Epithelial cell of proximal tubule (primary cell): ENCODE measurements around the gene SLC24A3. TPM values are rescaled to one million over a fixed set of nuclear protein-coding genes. Genes with fewer than 3 reads are reported as not detected.

ENCODE experiments used
- DNase-seq: peaks from one replicate; pipeline ENCODE4 v3.0.0-alpha.2; 2011; ENCODE audit warnings: low read depth
- H3K4me3 ChIP-seq: 2 replicates; pipeline ENCODE4 v1.5.1; 2011; ENCODE audit warnings: low read depth, mild to moderate bottlenecking, low read length
- CTCF ChIP-seq: conservative IDR thresholded peaks from 2 replicates; pipeline ENCODE4 v1.5.1; 2012; ENCODE audit warnings: low read depth, mild to moderate bottlenecking, low read length
- total RNA-seq: library from RNA; depleted of rRNA; stranded (reverse); fragments of >200 nt; gene quantifications from 2 replicates; pipeline ENCODE4 v1.2.3, GENCODE V29; 2015

Gene SLC24A3
- total RNA-seq, 1 donor from 2014 or later = not detected

DNA sequence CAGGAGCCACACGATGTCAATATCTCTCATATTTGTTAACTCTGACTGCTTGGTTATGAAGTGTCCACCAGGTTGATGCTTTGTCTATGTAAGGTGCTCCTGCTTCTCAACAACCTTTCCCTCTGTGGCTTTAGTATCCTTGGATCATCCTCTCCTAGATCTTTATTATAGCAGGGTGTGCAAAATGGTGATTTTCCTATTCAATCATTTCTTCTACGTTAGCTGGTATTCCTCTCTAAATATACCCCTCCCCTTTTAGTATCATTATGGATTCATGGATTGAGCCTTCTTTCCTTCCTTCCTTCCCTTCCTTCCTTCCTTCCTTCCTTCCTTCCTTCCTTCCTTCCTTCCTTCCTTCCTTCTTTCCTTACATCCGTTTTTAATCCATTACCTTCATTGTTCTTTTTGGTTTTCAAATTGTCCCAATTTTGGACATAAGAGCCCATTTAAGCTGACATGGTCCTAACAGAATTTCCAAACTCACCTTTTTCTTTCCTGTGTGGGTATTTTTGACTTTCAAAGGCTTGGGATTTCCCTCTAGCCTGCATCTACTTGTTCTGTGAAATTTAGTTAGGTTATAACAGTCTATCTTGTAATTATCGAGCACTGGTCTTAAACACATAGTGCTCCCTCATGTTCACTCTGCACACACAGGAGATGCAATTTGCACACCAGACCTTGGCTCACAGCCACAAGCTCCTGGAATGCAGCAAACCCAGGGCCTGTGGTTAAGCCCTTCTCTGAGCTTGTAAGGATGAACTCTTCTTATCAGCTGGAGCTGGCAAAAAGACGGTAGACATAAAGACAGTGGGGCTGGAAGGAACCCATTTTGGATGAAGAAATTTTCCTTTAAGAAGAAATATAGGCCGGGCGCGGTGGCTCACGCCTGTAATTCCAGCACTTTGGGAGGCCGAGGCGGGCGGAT lies 109.9 kb downstream of the SLC24A3 start:
- no peak for TF ChIP-seq CTCF
- DNase-seq = no peak
- no peak overlapping the region for H3K4me3 ChIP-seq

DNA sequence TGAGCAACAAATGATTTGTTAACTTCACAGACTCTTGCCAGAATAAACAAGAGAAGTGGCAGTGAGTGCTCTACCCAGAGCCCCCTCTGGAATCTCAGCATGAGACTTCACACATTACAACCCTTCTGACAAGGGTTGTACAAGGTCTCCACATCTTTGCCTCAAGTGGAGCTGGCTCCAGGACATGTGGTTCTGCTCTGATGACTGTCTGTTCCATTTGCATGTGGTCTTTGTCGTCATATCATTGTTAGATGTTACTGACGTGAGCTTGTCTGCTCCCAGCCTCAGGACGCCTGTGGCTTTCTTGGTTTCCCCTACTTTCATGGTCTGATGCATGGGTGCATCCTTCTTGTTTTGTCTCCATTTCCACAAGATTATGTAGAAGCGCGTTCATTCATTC lies 115.0 kb downstream of the SLC24A3 start:
- no peak for DNase-seq
- no peak overlapping the region for H3K4me3 ChIP-seq
- no peak for TF ChIP-seq CTCF

- TF ChIP-seq CTCF = no peak
- no peak for DNase-seq
- H3K4me3 ChIP-seq = no peak overlapping the region
Observed at GRCh38 chr20:19328676-19329075, 116.2 kb downstream of the SLC24A3 start.

DNA sequence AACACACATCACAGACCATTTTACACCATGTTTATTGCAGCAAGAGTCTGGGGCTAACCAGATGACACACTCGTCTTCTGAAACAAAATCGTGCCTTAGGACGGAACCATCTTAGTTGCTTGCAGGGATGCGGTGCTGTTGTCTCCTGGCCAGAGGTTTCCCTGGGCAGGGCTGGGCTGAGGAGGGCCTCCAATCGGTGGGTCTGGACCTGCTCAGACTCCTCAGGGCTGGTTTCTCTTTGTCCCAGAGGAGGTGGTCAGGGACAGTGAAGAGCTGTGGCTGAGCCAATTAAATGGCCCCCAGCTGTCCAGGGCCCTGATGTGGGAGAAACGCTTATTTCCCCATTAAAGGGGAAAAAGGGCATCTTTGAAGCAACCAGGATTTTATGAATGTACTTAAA lies 117.6 kb downstream of the SLC24A3 start:
- no peak overlapping the region for H3K4me3 ChIP-seq
- no peak for DNase-seq
- no peak for TF ChIP-seq CTCF

DNA sequence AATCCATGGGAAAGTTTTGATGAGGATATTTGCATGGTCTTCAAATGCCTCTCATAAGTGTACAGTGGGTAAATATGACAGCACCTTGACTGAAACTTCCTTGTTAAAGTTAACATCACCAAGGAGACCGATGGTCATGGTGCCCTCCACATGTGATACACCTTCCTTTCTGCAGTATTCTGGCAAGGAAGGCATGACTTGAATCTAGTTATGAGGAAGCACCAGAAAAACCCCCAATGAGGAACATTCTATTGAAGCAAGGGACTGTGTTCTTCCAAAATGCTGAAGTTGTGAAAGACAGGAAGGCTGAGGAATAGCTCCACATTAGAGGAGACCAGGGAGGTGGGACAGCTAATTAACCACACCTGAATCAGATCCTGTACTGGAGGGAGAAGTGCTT lies 118.3 kb downstream of the SLC24A3 start:
- H3K4me3 ChIP-seq = no peak overlapping the region
- DNase-seq = no peak
- no peak for TF ChIP-seq CTCF

DNA sequence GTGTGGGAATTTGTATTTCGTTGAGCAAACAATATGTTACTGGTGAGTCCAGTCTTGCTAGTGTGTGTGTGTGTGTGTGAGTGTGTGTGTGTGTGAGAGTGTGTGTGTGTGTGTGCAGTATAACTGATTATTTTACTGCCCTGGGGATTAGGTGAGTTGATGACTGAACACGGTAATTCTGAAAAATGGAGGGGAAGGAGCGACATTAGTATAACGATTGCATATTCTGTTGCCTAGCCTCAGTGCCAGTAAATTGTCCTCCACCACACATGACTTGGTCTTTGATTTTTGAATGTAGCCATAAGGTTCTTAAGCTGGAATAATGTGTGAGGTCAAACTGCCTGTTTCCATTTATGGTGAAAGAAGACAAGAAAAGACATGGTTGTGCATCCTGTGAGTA lies 121.1 kb downstream of the SLC24A3 start:
- H3K4me3 ChIP-seq = no peak overlapping the region
- no peak for DNase-seq
- TF ChIP-seq CTCF = no peak

DNA sequence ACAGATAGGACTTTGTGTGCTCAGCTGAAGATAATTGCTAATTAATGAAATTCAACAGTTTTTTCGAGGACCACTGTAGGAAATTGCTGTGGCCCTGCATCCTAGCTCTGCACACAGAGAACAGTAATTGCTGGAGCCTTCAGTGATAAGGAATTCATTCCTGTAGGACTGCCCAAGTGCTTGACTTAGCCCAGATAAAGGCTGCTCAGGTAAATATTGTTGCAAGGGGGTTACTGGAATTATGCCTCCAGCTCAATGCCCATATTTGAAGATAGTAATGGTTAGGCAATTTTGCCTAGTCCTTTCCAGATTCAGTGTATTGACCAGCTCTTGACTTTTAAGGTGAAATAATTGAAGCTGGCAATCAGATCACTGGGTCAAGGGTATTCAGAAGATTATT lies 122.9 kb downstream of the SLC24A3 start:
- no peak for TF ChIP-seq CTCF
- H3K4me3 ChIP-seq = no peak overlapping the region
- DNase-seq = no peak
